ENCODE measurements around the gene ACTRT2.

DNA sequence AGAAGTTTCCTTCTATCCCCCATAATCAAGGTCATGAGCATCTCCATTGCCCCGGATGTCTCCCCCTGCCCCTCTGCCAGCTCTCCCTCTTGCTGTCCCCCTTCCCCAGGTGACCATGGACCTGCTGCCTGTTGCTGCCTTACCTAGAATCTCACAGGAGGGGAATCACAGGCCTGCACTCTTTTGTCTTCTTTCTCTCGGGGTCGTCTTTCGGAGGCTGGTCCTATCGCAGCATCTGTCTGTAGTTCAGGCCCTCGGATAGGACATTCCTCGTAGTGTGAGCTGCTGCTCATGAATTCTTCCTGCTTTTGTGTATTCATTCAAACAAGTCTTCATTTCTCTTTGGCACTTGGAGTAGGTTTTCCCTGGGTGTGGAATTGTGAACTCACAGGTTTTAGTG, 39.9 kb upstream of the ACTRT2 start:
- TF ChIP-seq CTCF (IDR thresholded peaks at IDR 0.05), result no peak
- TF ChIP-seq POLR2A (IDR thresholded peaks at IDR 0.05), result no peak
